Spleen (tissue), 11 donors: ENCODE measurements around the gene GREB1. TPM values are rescaled to one million over a fixed set of nuclear protein-coding genes. Genes with fewer than 3 reads are reported as not detected.

ENCODE experiments used
- DNase-seq: peaks from one replicate; pipeline ENCODE4 v3.0.0-alpha.2; 2020
- H3K27ac ChIP-seq, 8 donors: fragments of 200-600 bp; sonication (generic) in 7 of 8; 1 replicate in 4 of 8; 2 replicates in 4 of 8; pipeline versions ENCODE4 v1.5.0 to v1.8.0; 2016 to 2021; ENCODE audit warnings: inconsistent platforms in 4 of 8, mild to moderate bottlenecking in 4 of 8, moderate library complexity in 1 of 8
- H3K27me3 ChIP-seq, 7 donors: fragments of 200-600 bp; sonication (generic) in 6 of 7; replicated peaks in 1 of 7; 1 replicate in 4 of 7; 2 replicates in 3 of 7; pipeline versions ENCODE4 v1.5.0 to v1.8.0; 2016 to 2021; ENCODE audit warnings: inconsistent platforms in 3 of 7, mild to moderate bottlenecking in 1 of 7
- H3K36me3 ChIP-seq, 6 donors: fragments of 200-600 bp; sonication (generic) in 5 of 6; 1 replicate in 4 of 6; 2 replicates in 2 of 6; pipeline versions ENCODE4 v1.5.0 to v1.8.0; 2016 to 2021; ENCODE audit warnings: inconsistent platforms in 2 of 6
- H3K4me1 ChIP-seq, 6 donors: fragments of 200-600 bp; sonication (generic) in 5 of 6; 1 replicate in 3 of 6; 2 replicates in 3 of 6; pipeline versions ENCODE4 v1.5.0 to v1.8.0; 2016 to 2021; ENCODE audit warnings: inconsistent platforms in 3 of 6
- H3K4me3 ChIP-seq, 8 donors: fragments of 200-600 bp; sonication (generic) in 7 of 8; 1 replicate in 4 of 8; 2 replicates in 4 of 8; pipeline versions ENCODE4 v1.5.0 to v1.8.0; 2016 to 2021; ENCODE audit warnings: inconsistent platforms in 4 of 8, mild to moderate bottlenecking in 4 of 8, moderate library complexity in 2 of 8
- H3K9me3 ChIP-seq, 8 donors: fragments of 200-600 bp; sonication (generic) in 7 of 8; 1 replicate in 4 of 8; 2 replicates in 4 of 8; pipeline versions ENCODE4 v1.5.0 to v1.8.0; 2016 to 2021; ENCODE audit warnings: inconsistent platforms in 4 of 8
- POLR2A ChIP-seq, 3 donors: fragments of 450-650 bp; IDR thresholded peaks; one replicate each; pipeline ENCODE4 v1.5.1; 2017; ENCODE audit warnings: antibody characterized with exemption in 3 of 3, mild to moderate bottlenecking in 1 of 3
- POLR2AphosphoS5 ChIP-seq, 3 donors: sonication (generic); formaldehyde crosslinking; IDR thresholded peaks; one replicate each; pipeline ENCODE4 v1.5.1; 2017; ENCODE audit warnings: antibody characterized with exemption in 3 of 3
- WGBS, 5 donors: extraction: QIAGEN DNeasy Blood & Tissue Kit in 3 of 5; methylation state at CpG; one replicate each; pipeline versions ENCODE4 v1.1.5 to v1.1.7; 2013 to 2018; 5-methylcytosine and 5-hydroxymethylcytosine counted together
- intact Hi-C: fragments of 100-400 bp; cut with DNase I; formaldehyde crosslinking; loops from one replicate; pipeline ENCODE4 v1.15.0; 2023; ENCODE audit warnings: low total_unique reads
- polyA plus RNA-seq, 3 donors: library from polyadenylated mRNA; stranded (reverse); fragments of 200-250 nt; gene quantifications; one replicate each; pipeline ENCODE4 v1.2.1, GENCODE V29; 2013
- total RNA-seq, 7 donors: library from RNA; depleted of rRNA in 3 of 7; stranded (reverse); fragments of >200 nt in 3 of 7; fragmentation: NEBNext Ultra II Directional in 4 of 7; extraction: Animal tissue kit (Norgen Biotek cat#: 25700) in 4 of 7; gene quantifications; one replicate each; pipeline versions ENCODE4 v1.1.0 to v1.2.1, GENCODE V29; 2016 to 2021
- TF ChIP-seq, protein P1 (sequence below), 11 experiments: fragments of 200-600 bp in 7 of 11; fragments of 450-650 bp in 4 of 11; sonication (generic) in 4 of 11; IDR thresholded peaks in 8 of 11; conservative IDR thresholded peaks in 3 of 11; 1 replicate in 7 of 11; 2 replicates in 4 of 11; pipeline versions ENCODE4 v1.4.0 to v1.8.0; 2016 to 2021; ENCODE audit warnings: antibody characterized with exemption in 11 of 11, inconsistent platforms in 4 of 11, mild to moderate bottlenecking in 1 of 11
- donor health status: healthy with polysubstance abuse.
- donor health status: DM: no; HTN: no; CAD: no; lungs with moderate emphysema.
- donor health status: DM: no; HTN: no; CAD: no.
- donor health status: Bipolar disorder and iron deficiency.
- donor health status: healthy.
- donor health status: DM: no; HTN: no; CAD: no.
- donor health status: DM: yes; HTN: yes; CAD: no.

GREB1 gene
- total and polyA plus RNA-seq, 10 donors: 0.06 to 1.6 (median 0.51) TPM; not detected in 1

GRCh38 chr2:11550302-11550701, 16.5 kb downstream of the GREB1 start:
- intact Hi-C loops: no loop called here
- H3K27me3 ChIP-seq: peaks cover 0 to 30% (median 0%) of the 10 kb centered on the region in 7 donors
- H3K4me1 ChIP-seq: no peaks in the 10 kb centered on the region
- WGBS, 5 donors: 88 to 98% (median 89%) methylated on average over 2 of the region's 2 CpGs
- no peaks in the 10 kb centered on the region for H3K36me3 ChIP-seq
- H3K4me3 ChIP-seq: no peak overlapping the region
- peaks cover 0 to 4% (median 0%) of the 10 kb centered on the region in 8 donors for H3K9me3 ChIP-seq
- TF ChIP-seq, protein P1, sequence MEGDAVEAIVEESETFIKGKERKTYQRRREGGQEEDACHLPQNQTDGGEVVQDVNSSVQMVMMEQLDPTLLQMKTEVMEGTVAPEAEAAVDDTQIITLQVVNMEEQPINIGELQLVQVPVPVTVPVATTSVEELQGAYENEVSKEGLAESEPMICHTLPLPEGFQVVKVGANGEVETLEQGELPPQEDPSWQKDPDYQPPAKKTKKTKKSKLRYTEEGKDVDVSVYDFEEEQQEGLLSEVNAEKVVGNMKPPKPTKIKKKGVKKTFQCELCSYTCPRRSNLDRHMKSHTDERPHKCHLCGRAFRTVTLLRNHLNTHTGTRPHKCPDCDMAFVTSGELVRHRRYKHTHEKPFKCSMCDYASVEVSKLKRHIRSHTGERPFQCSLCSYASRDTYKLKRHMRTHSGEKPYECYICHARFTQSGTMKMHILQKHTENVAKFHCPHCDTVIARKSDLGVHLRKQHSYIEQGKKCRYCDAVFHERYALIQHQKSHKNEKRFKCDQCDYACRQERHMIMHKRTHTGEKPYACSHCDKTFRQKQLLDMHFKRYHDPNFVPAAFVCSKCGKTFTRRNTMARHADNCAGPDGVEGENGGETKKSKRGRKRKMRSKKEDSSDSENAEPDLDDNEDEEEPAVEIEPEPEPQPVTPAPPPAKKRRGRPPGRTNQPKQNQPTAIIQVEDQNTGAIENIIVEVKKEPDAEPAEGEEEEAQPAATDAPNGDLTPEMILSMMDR (IDR thresholded peaks at IDR 0.05 in 8 of 11, conservative IDR thresholded peaks at IDR 0.05 in 3 of 11): no peak
- TF ChIP-seq POLR2AphosphoS5 (IDR thresholded peaks at IDR 0.05) (no peak), POLR2A (IDR thresholded peaks at IDR 0.05) (no peak)
- H3K27ac ChIP-seq: no peak overlapping the region
- DNase-seq: no peak

GRCh38 chr2:11550901-11551568, 17.2 kb downstream of the GREB1 start:
- intact Hi-C loops: no loop called here
- WGBS, 5 donors: 82 to 90% (median 86%) methylated on average over 7 of the region's 7 CpGs
- no peak for TF ChIP-seq POLR2AphosphoS5 (IDR thresholded peaks at IDR 0.05)
- TF ChIP-seq POLR2A (IDR thresholded peaks at IDR 0.05): no peak
- TF ChIP-seq, protein P1 (IDR thresholded peaks at IDR 0.05 in 8 of 11, conservative IDR thresholded peaks at IDR 0.05 in 3 of 11): no peak
- no peaks in the 10 kb centered on the region for H3K36me3 ChIP-seq
- H3K4me3 ChIP-seq: no peak overlapping the region
- no peak for DNase-seq
- no peak overlapping the region for H3K27ac ChIP-seq
- peaks cover 0 to 34% (median 0%) of the 10 kb centered on the region in 7 donors for H3K27me3 ChIP-seq
- no peaks in the 10 kb centered on the region for H3K4me1 ChIP-seq
- peaks cover 0 to 4% (median 0%) of the 10 kb centered on the region in 8 donors for H3K9me3 ChIP-seq

DNA sequence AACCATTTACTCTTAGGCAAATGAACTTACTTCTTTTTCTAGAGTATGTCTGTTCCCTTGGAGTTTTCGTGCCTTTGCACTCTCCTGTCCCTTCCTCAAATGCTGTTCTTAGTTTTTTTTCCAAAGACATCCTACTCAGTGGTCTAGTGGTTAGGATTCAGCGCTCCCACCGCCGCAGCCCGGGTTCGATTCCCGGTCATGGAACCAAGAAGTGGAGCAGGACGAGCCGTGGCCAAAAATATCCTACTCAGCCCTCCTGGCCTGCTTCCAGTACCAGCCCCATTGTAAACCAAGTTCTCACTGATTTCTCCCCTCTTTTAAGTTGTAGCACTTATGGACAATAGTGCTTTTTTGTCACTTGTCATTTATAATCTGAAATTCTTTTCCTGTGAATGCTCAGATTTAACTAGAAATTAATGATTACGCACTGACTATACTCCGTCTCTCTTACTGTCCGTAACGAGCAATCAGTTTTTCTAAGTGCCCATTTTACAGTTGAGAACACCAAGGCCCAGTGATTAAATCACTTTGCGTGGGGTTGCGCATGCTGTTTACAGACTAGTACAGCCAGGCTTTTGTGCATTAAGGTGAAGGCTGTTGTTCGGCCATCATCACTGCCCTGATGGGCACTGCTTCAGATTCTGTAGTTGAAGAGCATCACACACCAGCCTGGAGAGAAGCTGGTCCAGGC, 17.9 kb downstream of the GREB1 start:
- no peak overlapping the region for H3K4me3 ChIP-seq
- no peaks in the 10 kb centered on the region for H3K4me1 ChIP-seq
- H3K36me3 ChIP-seq: no peaks in the 10 kb centered on the region
- TF ChIP-seq POLR2A (IDR thresholded peaks at IDR 0.05): no peak
- TF ChIP-seq, protein P1 (IDR thresholded peaks at IDR 0.05 in 8 of 11, conservative IDR thresholded peaks at IDR 0.05 in 3 of 11): no peak
- TF ChIP-seq POLR2AphosphoS5 (IDR thresholded peaks at IDR 0.05): no peak
- WGBS, 5 donors: 86 to 93% (median 90%) methylated on average over 16 of the region's 16 CpGs
- H3K27ac ChIP-seq: no peak overlapping the region
- no peak for DNase-seq
- H3K27me3 ChIP-seq: peaks cover 0 to 41% (median 0%) of the 10 kb centered on the region in 7 donors
- intact Hi-C loops: no loop called here
- peaks cover 0 to 4% (median 0%) of the 10 kb centered on the region in 8 donors for H3K9me3 ChIP-seq

GRCh38 chr2:11552260-11552638, 18.4 kb downstream of the GREB1 start:
- Histone ChIP-seq H3K4me3 (no peak overlapping the region), H3K9me3 (peaks cover 0 to 4% (median 0%) of the 10 kb centered on the region in 8 donors), H3K36me3 (no peaks in the 10 kb centered on the region), H3K27ac (no peak overlapping the region), H3K27me3 (peaks cover 0 to 43% (median 0%) of the 10 kb centered on the region in 7 donors), H3K4me1 (no peaks in the 10 kb centered on the region)
- 84 to 91% (median 87%) methylated on average over 9 of the region's 9 CpGs for whole genome bisulfite sequencing, 5 donors
- intact Hi-C loops: no loop called here
- peak; percentile 27 for DNase-seq
- no peak for TF ChIP-seq POLR2AphosphoS5 (IDR thresholded peaks at IDR 0.05)
- no peak for TF ChIP-seq POLR2A (IDR thresholded peaks at IDR 0.05)
- TF ChIP-seq, protein P1 (IDR thresholded peaks at IDR 0.05 in 8 of 11, conservative IDR thresholded peaks at IDR 0.05 in 3 of 11): no peak
